Right lobe of liver (tissue), 6 donors: Measurements from ENCODE around the gene BTBD16. TPM values are rescaled to one million over a fixed set of nuclear protein-coding genes. Genes with fewer than 3 reads are reported as not detected.

Source experiments
- ATAC-seq, 4 donors: fragments of 200-7000 bp; cut with Tn5 transposase; one replicate each; pipeline ENCODE4 v1.9.1; 2020; ENCODE audit warnings: mild to moderate bottlenecking in 4 of 4, moderate library complexity in 4 of 4
- DNase-seq, 3 donors: peaks; one replicate each; pipeline ENCODE4 v3.0.0-alpha.2; 2020
- H3K27ac ChIP-seq, 3 donors: fragments of 200-600 bp; one replicate each; pipeline ENCODE4 v1.8.0; 2022
- H3K27me3 ChIP-seq, 2 donors: fragments of 200-600 bp; one replicate each; pipeline ENCODE4 v1.8.0; 2022
- H3K36me3 ChIP-seq, 4 donors: fragments of 200-600 bp; sonication (generic) in 1 of 4; one replicate each; pipeline versions ENCODE4 v1.5.1 to v1.8.0; 2017 to 2022; ENCODE audit warnings: control low read depth in 1 of 4
- H3K4me1 ChIP-seq, 4 donors: fragments of 200-600 bp; sonication (generic) in 1 of 4; one replicate each; pipeline versions ENCODE4 v1.5.1 to v1.8.0; 2017 to 2022; ENCODE audit warnings: control low read depth in 1 of 4
- H3K4me3 ChIP-seq, 3 donors: fragments of 200-600 bp; one replicate each; pipeline ENCODE4 v1.8.0; 2022
- H3K9me3 ChIP-seq, 4 donors: fragments of 200-600 bp; sonication (generic) in 1 of 4; one replicate each; pipeline versions ENCODE4 v1.5.1 to v1.8.0; 2017 to 2022; ENCODE audit warnings: control low read depth in 1 of 4
- POLR2A ChIP-seq: fragments of 450-650 bp; IDR thresholded peaks from one replicate; pipeline ENCODE4 v1.6.1; 2017; ENCODE audit warnings: antibody characterized with exemption, mild to moderate bottlenecking
- WGBS: methylation state at CpG from one replicate; pipeline ENCODE4 v1.1.6; 2018; ENCODE audit warnings: low coverage, low lambda C conversion rate; ENCODE audit not compliant: insufficient coverage; ENCODE audit errors: missing lambda C conversion rate; 5-methylcytosine and 5-hydroxymethylcytosine counted together
- intact Hi-C, 2 donors: fragments of 100-400 bp; cut with DNase I; formaldehyde crosslinking; loops; one replicate each; pipeline versions ENCODE4 v1.11.2 to v1.14.1; 2022
- total RNA-seq, 6 experiments: library from RNA; depleted of rRNA in 2 of 6; stranded (reverse); fragments of >200 nt in 2 of 6; fragmentation: NEBNext Ultra II Directional in 3 of 6; extraction: Animal tissue kit (Norgen Biotek cat#: 25700) in 3 of 6; gene quantifications; one replicate each; pipeline versions ENCODE4 v1.1.0 to v1.2.4, GENCODE V29; 2016 to 2023
- TF ChIP-seq, protein P1 (sequence below), 4 donors: fragments of 200-600 bp in 3 of 4; fragments of 450-650 bp in 1 of 4; IDR thresholded peaks; one replicate each; pipeline versions ENCODE4 v1.5.1 to v1.8.0; 2016 to 2022; ENCODE audit warnings: antibody characterized with exemption in 4 of 4, mild to moderate bottlenecking in 2 of 4
- donor health status: DM: no; HTN: yes; CAD: no.
- donor health status: DM: no; HTN: no; CAD: no.
- donor health status: DM: no; HTN: no; CAD: no.
- donor health status: DM: no; HTN: yes; CAD: no.
- donor health status: DM: no; HTN: yes; CAD: no.

BTBD16 gene
- total RNA-seq, 6 experiments from 2014 or later = 0.98 to 3.0 (median 2.0) TPM

DNA sequence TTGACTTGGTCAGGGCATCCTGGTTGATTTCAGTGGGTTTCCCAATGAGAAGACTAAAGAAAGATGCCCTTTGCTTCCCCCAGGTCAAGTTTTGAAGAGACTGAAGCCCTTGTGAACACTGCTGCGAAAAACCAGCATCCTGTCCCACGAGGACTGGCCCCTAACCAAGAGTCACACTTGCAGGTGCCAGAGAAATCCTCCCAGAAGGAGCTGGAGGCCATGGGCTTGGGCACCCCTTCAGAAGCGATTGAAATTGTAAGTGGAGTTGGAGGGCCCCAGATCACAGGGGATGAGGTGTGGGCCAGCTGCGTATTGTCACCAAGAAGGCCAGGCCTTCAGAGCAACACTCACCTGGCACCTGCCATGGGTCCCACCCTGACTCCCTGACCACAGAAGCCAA is 43.3 kb upstream of the BTBD16 start:
- Histone ChIP-seq H3K36me3 (peaks cover 0 to 24% (median 4%) of the 10 kb centered on the region in 4 donors), H3K27ac (no peak overlapping the region), H3K4me3 (no peak overlapping the region), H3K4me1 (no peaks in the 10 kb centered on the region), H3K9me3 (no peaks in the 10 kb centered on the region), H3K27me3 (no peaks in the 10 kb centered on the region)
- DNase-seq = no peak
- 83% methylated on average over 2 of the region's 4 CpGs for WGBS
- TF ChIP-seq POLR2A = no peak
- TF ChIP-seq, protein P1, sequence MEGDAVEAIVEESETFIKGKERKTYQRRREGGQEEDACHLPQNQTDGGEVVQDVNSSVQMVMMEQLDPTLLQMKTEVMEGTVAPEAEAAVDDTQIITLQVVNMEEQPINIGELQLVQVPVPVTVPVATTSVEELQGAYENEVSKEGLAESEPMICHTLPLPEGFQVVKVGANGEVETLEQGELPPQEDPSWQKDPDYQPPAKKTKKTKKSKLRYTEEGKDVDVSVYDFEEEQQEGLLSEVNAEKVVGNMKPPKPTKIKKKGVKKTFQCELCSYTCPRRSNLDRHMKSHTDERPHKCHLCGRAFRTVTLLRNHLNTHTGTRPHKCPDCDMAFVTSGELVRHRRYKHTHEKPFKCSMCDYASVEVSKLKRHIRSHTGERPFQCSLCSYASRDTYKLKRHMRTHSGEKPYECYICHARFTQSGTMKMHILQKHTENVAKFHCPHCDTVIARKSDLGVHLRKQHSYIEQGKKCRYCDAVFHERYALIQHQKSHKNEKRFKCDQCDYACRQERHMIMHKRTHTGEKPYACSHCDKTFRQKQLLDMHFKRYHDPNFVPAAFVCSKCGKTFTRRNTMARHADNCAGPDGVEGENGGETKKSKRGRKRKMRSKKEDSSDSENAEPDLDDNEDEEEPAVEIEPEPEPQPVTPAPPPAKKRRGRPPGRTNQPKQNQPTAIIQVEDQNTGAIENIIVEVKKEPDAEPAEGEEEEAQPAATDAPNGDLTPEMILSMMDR (IDR thresholded peaks at IDR 0.05) = no peak
- ATAC-seq = no peak
- intact Hi-C loops = no loop called here

DNA sequence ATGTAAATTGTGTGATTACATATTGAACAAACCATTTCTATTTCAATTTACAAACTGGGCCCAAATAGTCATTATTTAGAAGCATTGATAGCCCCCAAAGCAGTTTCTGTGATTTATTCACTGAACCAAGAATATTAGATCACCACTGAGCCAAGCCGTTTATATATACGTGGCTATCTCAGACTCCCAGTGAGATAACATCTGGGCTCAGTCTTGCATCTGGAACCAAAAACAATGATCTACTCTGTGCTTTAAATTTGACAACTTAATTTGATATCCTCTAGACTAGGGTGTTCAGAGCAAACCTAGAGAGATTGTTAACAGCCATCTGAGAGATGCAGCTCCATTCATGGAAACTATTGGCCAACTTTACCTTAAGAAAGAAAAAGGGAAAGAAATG is 41.4 kb upstream of the BTBD16 start:
- Histone ChIP-seq H3K27ac (no peak overlapping the region), H3K9me3 (no peaks in the 10 kb centered on the region), H3K4me3 (no peak overlapping the region), H3K4me1 (no peaks in the 10 kb centered on the region), H3K36me3 (peaks cover 0 to 22% (median 4%) of the 10 kb centered on the region in 4 donors), H3K27me3 (no peaks in the 10 kb centered on the region)
- WGBS = 96% methylated on average over 2 of the region's 2 CpGs
- no peak for TF ChIP-seq POLR2A
- TF ChIP-seq, protein P1 (IDR thresholded peaks at IDR 0.05) = no peak
- intact Hi-C loops = no loop called here
- DNase-seq = no peak
- ATAC-seq = no peak

DNA sequence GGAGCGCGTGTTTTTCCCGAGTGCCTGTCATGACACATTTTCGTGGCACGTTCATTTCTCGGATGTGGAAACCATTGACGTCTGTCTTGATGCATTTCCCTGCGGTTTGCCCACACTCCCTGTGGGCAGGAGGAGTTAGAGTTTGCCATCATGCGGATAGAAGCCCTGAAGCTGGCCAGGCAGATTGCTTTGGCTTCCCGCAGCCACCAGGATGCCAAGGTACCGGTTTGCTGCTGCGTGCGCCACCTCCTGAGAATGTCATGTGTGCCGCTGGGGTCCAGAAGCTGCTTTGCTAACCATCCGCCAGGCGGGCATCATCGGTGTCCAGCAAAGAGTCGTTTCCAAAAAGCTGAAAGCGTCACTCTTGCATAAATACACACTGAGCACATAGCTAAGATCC is 40.9 kb upstream of the BTBD16 start:
- TF ChIP-seq, protein P1 (IDR thresholded peaks at IDR 0.05) = no peak
- DNase-seq (no peak), ATAC-seq (no peak)
- intact Hi-C loops = no loop called here
- 93% methylated on average over 2 of the region's 19 CpGs for WGBS
- no peaks in the 10 kb centered on the region for H3K4me1 ChIP-seq
- no peaks in the 10 kb centered on the region for H3K9me3 ChIP-seq
- no peak overlapping the region for H3K4me3 ChIP-seq
- H3K27ac ChIP-seq = no peak overlapping the region
- no peaks in the 10 kb centered on the region for H3K27me3 ChIP-seq
- H3K36me3 ChIP-seq = peaks cover 0 to 22% (median 4%) of the 10 kb centered on the region in 4 donors

DNA sequence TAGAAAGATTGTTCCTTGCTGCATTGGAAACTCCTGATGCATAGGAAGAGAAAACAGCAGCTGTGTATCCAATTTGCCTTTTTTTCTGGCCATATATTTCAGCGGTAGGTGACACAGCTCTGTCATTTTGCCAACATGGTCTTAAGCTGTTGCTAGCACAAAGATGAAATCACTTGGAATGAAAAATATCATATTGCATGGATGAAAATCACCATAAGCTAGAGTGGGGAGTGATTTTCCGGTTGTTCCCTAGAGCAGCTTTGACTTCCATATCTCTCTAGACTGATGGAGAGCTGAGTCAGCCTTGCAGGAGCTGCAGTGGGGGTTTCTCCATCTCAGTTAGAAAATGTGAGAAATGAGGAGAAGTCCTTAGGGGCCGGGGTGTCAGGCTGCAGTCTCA is 38.3 kb upstream of the BTBD16 start:
- peaks cover 0 to 12% (median 4%) of the 10 kb centered on the region in 4 donors for H3K36me3 ChIP-seq
- no peaks in the 10 kb centered on the region for H3K4me1 ChIP-seq
- TF ChIP-seq, protein P1 (IDR thresholded peaks at IDR 0.05) = no peak
- TF ChIP-seq POLR2A = no peak
- DNase-seq (no peak), ATAC-seq (no peak)
- no peak overlapping the region for H3K4me3 ChIP-seq
- no peak overlapping the region for H3K27ac ChIP-seq
- intact Hi-C loops = no loop called here
- H3K9me3 ChIP-seq = no peaks in the 10 kb centered on the region
- WGBS = 83% methylated on average over 3 of the region's 3 CpGs
- H3K27me3 ChIP-seq = no peaks in the 10 kb centered on the region

- Histone ChIP-seq H3K4me1 (no peaks in the 10 kb centered on the region), H3K27ac (no peak overlapping the region), H3K36me3 (peaks cover 0 to 9% (median 3%) of the 10 kb centered on the region in 4 donors), H3K27me3 (no peaks in the 10 kb centered on the region), H3K9me3 (no peaks in the 10 kb centered on the region), H3K4me3 (no peak overlapping the region)
- no peak for DNase-seq
- no CpG with 5 or more reads among the region's 11 CpGs for WGBS
- TF ChIP-seq POLR2A = no peak
- TF ChIP-seq, protein P1 (IDR thresholded peaks at IDR 0.05) = no peak
- intact Hi-C loops = no loop called here
- peak in 2 of 4 donors; percentile 28 for ATAC-seq
These were observed 37.2 kb upstream of the BTBD16 start for GRCh38 chr10:122233857-122234348.
